ENCODE data around the gene FOXN3.

Gene FOXN3

GRCh38 chr14:89379006-89379405 lies 38.0 kb downstream of the FOXN3 start:
- H3K4me3 ChIP-seq (ENCODE audit: low read length) = no peak overlapping the region
- TF ChIP-seq, protein P1, sequence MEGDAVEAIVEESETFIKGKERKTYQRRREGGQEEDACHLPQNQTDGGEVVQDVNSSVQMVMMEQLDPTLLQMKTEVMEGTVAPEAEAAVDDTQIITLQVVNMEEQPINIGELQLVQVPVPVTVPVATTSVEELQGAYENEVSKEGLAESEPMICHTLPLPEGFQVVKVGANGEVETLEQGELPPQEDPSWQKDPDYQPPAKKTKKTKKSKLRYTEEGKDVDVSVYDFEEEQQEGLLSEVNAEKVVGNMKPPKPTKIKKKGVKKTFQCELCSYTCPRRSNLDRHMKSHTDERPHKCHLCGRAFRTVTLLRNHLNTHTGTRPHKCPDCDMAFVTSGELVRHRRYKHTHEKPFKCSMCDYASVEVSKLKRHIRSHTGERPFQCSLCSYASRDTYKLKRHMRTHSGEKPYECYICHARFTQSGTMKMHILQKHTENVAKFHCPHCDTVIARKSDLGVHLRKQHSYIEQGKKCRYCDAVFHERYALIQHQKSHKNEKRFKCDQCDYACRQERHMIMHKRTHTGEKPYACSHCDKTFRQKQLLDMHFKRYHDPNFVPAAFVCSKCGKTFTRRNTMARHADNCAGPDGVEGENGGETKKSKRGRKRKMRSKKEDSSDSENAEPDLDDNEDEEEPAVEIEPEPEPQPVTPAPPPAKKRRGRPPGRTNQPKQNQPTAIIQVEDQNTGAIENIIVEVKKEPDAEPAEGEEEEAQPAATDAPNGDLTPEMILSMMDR (conservative IDR thresholded peaks at IDR 0.05; ENCODE audit: low read depth, low read length) = no peak
- DNase-seq (ENCODE audit: low read depth) = no peak

DNA sequence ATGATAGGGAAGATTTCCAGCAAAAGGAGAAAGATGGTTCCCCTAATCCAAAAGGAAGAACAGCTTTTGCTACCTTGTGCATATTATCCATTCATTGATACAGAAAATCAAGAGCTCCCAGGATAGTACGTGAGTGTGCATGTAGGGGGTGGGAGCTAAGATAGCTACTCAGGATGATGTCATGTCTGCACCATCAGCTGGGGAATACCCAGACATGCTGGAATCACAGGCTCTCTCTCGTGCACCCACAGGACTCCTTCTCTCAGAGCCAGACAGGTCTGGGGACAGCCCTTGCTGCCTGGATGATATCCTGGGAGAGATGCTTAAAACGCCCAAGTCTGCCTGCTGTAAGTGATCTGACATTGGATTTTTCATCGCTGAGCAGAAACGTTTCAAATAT lies 38.9 kb downstream of the FOXN3 start:
- TF ChIP-seq, protein P1 (conservative IDR thresholded peaks at IDR 0.05; ENCODE audit: low read depth, low read length) = no peak
- no peak overlapping the region for H3K4me3 ChIP-seq (ENCODE audit: low read length)
- DNase-seq (ENCODE audit: low read depth) = no peak

GRCh38 chr14:89377544-89377943 lies 39.5 kb downstream of the FOXN3 start:
- TF ChIP-seq, protein P1 (conservative IDR thresholded peaks at IDR 0.05; ENCODE audit: low read depth, low read length) = no peak
- no peak overlapping the region for H3K4me3 ChIP-seq (ENCODE audit: low read length)
- no peak for DNase-seq (ENCODE audit: low read depth)

DNA sequence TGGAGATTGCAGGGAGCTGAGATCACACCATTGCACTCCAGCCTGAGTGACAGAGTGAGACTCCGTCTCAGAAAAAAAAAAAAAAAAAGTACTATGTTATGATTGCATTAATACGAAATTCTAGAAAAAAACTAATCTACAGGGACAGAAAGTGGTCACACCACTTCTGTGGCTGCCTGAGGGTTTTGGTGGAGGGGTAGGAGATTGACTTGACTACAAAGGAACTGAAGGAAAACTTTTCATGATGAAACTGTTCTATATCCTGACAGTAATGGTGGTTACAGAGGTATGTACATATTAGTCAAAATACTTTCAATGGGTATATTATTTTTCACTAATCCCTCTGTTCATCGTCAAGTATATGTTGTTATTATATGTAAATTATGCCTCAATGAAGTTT lies 42.1 kb downstream of the FOXN3 start:
- no peak for DNase-seq (ENCODE audit: low read depth)
- TF ChIP-seq, protein P1 (conservative IDR thresholded peaks at IDR 0.05; ENCODE audit: low read depth, low read length) = no peak
- no peak overlapping the region for H3K4me3 ChIP-seq (ENCODE audit: low read length)

GRCh38 chr14:89373185-89373584 lies 43.8 kb downstream of the FOXN3 start:
- H3K4me3 ChIP-seq (ENCODE audit: low read length) = no peak overlapping the region
- TF ChIP-seq, protein P1 (conservative IDR thresholded peaks at IDR 0.05; ENCODE audit: low read depth, low read length) = no peak
- DNase-seq (ENCODE audit: low read depth) = no peak

- DNase-seq (ENCODE audit: low read depth) = no peak
- TF ChIP-seq, protein P1 (conservative IDR thresholded peaks at IDR 0.05; ENCODE audit: low read depth, low read length) = no peak
- H3K4me3 ChIP-seq (ENCODE audit: low read length) = no peak overlapping the region
These were observed 44.5 kb downstream of the FOXN3 start for GRCh38 chr14:89372512-89372883.

GRCh38 chr14:89371585-89372511 lies 45.2 kb downstream of the FOXN3 start:
- no peak for DNase-seq (ENCODE audit: low read depth)
- TF ChIP-seq, protein P1 (conservative IDR thresholded peaks at IDR 0.05; ENCODE audit: low read depth, low read length) = no peak
- no peak overlapping the region for H3K4me3 ChIP-seq (ENCODE audit: low read length)

Data from retinal pigment epithelial cell (primary cell).